GM19328 (cell line): ENCODE measurements around the gene MED23.

Experiments
- ATAC-seq: cut with Tn5 transposase; IDR thresholded peaks from one replicate; pipeline ENCODE4 v1.9.1; 2021; ENCODE audit warnings: mild to moderate bottlenecking, moderate library complexity; ENCODE audit not compliant: unreplicated experiment

Gene MED23, protein sequence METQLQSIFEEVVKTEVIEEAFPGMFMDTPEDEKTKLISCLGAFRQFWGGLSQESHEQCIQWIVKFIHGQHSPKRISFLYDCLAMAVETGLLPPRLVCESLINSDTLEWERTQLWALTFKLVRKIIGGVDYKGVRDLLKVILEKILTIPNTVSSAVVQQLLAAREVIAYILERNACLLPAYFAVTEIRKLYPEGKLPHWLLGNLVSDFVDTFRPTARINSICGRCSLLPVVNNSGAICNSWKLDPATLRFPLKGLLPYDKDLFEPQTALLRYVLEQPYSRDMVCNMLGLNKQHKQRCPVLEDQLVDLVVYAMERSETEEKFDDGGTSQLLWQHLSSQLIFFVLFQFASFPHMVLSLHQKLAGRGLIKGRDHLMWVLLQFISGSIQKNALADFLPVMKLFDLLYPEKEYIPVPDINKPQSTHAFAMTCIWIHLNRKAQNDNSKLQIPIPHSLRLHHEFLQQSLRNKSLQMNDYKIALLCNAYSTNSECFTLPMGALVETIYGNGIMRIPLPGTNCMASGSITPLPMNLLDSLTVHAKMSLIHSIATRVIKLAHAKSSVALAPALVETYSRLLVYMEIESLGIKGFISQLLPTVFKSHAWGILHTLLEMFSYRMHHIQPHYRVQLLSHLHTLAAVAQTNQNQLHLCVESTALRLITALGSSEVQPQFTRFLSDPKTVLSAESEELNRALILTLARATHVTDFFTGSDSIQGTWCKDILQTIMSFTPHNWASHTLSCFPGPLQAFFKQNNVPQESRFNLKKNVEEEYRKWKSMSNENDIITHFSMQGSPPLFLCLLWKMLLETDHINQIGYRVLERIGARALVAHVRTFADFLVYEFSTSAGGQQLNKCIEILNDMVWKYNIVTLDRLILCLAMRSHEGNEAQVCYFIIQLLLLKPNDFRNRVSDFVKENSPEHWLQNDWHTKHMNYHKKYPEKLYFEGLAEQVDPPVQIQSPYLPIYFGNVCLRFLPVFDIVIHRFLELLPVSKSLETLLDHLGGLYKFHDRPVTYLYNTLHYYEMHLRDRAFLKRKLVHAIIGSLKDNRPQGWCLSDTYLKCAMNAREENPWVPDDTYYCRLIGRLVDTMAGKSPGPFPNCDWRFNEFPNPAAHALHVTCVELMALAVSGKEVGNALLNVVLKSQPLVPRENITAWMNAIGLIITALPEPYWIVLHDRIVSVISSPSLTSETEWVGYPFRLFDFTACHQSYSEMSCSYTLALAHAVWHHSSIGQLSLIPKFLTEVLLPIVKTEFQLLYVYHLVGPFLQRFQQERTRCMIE (N-terminal part only)

DNA sequence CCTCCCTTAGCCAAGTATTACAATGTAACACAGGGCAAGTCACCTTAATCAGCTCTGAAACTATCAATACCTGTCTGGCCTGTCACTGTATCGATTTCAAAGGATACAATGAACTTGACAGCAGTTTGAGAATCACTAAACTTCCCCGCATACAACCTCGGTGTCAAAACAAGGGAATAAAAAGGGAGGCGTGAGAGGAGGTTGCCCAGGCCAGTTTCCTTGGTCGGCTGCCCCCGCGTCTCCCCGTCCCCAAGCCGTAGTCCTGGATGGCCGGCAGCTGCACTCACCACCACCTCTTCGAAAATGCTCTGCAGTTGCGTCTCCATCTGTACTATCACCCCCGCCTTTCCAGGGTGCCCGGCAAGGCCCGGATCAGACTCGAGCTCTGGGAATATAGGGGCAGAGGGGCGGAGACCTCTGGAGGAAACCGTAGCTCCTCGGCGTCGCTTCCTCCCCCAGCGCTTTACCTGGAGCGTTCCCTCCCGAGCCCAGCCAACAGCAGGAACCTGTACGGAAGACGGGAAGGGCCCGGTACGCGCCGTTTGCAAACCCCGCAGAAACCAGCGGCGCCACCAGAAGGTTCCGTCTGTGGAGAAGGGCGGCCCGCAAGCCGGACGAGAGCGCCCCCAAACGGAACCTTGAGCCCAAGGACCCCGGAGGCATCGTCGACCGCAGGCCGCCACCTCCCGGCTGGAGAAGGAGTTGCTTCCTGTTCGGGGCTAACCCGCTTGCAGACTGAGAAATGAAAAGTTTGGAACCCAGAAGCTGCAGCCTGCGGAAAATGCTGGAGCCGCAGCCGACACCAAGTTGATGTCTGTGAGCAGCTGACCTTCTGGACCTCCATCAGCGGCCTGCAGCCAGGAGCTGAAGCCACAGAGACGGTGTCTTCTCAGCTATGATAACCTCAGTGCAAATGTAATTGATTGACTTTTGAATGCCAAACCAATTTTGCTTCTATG, at the start of gene MED23:
MED23 (minus strand) TSS at position 519 of the 959 bp plus-strand sequence; CDS start at position 326, 193 bp downstream.
- peak; percentile 94 for ATAC-seq

DNA sequence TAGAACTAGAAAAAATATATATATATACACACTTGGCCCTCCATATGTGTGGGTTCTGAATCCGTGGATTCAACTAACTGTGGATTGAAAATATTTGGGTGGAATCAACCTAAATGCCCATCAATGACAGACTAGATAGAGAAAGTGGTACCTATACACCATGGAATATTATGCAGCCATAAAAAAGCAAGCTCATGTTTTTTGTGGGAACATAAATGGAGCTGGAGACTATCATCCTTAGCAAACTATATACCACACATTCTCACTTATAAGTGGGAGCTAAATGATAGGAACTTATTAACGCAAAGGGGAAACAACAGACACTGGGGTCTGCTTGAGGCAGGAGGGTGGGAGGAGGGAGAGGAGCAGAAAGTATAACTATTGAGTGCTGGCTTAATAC, 45.1 kb upstream of the MED23 start:
- ATAC-seq = no peak

GRCh38 chr6:131669891-131670290, 41.8 kb upstream of the MED23 start:
- no peak for ATAC-seq

GRCh38 chr6:131663578-131664165, 35.6 kb upstream of the MED23 start:
- no peak for ATAC-seq

DNA sequence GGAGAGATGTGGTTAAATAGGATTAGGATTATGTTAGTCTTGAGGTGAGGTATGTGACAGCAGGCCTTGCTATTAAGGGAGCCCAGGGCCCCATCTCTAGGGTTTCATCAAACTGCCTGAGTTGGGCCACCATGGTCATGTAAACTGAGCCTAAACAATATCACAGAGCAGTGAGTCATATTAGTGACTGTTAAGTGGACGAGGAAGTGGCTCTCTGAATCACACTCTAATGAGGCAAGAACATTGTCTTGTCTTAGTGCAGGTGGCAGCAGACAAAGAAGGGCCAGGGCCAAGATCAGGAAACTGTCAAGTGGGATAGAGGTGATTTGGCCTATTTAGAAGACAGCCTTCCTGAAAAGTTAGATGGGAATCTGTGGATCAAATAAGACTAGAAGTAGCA, 32.2 kb upstream of the MED23 start:
- ATAC-seq = no peak

DNA sequence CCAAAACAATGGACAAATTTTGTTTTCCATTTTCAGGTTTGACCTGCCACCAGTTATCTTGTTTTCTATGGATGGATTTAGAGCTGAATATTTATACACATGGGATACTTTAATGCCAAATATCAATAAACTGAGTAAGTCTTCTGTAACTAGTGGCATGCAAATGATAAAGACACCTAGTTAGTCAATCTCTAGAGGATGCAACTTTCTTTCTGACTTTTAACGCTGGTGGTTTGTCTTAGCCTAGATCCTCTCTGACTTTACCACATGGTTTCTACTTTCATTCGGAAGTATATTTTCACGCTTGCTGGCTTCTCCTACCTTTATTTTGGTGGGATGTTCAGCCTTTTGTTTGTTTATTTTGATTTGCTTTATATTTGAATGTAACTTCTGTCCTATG, 30.2 kb upstream of the MED23 start:
- ATAC-seq = no peak

DNA sequence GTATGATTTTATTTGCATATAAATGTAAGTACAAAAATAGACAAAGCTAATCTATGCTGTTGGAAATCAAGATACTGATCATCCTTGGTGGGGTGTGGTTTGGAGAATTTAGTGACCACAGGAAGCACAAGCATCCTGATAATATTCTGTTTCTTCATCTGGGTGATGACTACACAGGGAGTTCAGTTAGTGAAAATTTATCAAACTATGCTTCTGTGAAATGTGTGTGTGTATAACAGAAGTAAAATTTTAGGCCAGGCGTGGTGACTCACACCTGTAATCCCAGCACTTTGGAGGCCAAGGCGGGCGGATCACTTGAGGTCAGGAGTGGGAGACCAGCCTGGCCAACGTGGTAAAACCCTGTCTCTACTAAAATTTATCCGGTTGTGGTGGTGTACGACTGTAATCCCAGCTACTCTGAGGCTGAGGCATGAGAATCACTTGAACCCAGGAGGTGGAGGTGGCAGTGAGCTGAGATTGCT, 29.6 kb upstream of the MED23 start:
- no peak for ATAC-seq

- no peak for ATAC-seq
Observed at GRCh38 chr6:131657222-131657621, 29.2 kb upstream of the MED23 start.

DNA sequence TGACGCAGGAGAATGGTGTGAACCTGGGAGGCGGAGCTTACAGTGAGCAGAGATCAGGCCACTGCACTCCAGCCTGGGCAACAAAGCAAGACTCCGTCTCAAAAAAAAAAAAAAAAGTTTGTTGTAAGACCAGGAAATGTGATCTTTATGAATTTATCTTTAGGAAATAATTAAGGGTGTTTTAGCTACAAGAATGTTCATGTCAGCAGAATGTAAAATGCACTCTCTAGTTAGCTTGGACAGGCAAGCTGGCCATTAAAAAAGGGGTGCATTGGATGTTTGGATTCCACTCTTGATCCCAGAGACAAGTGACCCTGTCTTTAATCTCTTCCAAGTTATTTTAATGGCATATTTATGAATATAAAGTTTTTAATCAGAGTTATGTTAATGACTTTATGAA, 28.6 kb upstream of the MED23 start:
- no peak for ATAC-seq

- ATAC-seq = no peak
Observed at GRCh38 chr6:131655951-131656350, 27.9 kb upstream of the MED23 start.

- ATAC-seq = no peak
Observed at GRCh38 chr6:131655387-131655786, 27.3 kb upstream of the MED23 start.

DNA sequence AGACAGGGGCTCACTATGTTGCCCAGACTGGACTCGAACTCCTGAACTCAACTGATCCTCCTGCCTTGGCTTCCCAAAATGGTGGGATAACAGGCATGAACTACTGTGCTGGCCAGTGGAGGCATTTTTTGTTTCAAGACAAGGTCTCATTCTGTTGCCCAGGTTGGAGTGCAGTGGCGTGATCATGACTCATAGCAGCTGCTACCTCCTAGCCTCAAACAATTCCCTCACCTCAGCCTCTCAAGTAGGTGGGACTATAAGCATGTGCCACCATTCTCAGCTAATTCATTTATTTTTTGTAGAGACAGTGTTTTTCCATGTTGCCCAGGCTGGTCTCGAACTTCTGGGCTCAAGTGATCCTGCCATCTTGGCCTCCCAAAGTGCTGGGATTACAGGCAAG, 26.3 kb upstream of the MED23 start:
- ATAC-seq = no peak

DNA sequence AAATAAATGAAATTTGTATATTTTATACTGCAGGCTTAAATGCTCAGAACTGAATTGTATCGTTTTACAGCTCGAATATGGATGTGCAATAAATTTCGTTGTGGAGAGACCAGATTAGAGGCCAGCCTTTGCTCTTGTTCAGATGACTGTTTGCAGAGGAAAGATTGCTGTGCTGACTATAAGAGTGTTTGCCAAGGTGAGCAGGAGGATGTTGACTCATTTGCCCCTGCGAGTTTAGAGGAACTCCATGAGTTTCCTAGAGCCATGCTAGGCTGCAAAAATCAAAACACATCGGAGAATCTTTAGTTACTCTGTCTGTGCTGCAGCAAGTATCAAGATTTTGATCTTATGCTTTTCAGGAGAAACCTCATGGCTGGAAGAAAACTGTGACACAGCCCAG, 24.4 kb upstream of the MED23 start:
- no peak for ATAC-seq

- no peak for ATAC-seq
Observed at GRCh38 chr6:131651782-131652181, 23.7 kb upstream of the MED23 start.

- no peak for ATAC-seq
Observed at GRCh38 chr6:131646249-131646670, 18.2 kb upstream of the MED23 start.

DNA sequence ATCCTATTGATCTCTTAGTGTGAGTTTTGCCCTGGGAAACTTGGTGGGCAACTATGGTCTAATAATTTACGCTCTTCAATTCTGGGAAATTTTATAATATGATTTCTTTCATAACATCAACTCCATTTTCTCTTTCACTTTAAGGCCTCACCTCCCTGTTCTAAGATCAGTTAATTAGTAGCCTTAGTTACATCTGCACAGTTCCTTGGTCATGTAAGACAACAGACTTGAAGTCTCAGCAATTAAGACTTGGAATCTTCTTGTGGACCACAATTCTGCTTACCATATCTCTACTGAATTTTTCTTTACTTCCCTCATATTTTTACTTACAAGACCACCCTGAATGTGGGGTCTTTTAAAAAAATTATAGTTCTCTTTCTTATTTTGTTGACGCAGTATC, 17.8 kb upstream of the MED23 start:
- ATAC-seq = no peak

DNA sequence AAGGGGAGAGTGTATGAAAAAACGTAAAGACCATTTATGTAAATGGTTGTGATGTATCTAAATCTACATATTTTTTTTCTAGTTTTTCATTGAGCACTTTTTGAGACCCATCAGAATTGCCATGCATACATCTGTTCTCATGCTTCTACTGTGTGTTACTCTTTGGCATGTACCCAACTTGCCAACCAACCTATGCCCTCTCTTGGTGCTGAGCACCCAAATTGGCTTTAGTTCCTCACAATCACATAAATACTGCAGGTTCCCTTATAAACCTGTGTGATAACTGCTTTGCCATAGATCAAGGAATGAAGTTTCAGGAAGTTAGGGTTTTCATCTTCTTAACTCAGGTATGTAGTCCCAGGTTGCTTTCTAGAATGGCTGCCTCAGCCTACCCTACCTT, 16.9 kb upstream of the MED23 start:
- ATAC-seq = no peak

DNA sequence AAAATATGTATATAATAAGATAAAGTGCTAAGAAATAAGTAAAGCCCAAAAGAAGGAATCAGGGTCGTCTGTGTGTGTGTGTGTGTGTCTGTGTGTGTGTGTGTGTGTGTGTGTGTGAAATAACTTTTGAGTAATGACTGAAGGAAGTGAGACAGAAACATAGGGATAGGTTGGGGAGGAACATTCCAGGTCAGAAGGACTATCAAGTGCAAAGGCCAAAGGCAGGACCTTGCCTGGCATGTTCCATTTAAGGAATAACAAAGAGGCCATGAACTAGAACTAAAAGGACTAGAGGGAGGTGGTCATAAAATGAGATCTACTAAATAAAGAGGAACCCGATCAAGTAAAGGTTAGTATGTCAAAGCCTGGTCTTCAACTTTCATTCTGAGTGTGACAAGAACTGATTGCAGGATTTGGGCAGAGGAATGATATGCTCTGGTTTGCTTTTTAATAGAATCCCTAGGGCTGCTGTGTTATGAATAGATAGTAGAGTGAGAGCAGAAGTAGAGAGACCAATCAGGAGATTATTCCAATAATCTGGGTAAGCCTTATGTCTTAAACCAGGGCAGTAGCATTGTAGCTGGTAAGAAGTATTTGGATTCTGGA, 15.9 kb upstream of the MED23 start:
- no peak for ATAC-seq

- no peak for ATAC-seq
Observed at GRCh38 chr6:131642987-131643611, 15.1 kb upstream of the MED23 start.
